ENCODE measurements around the gene HEYL. TPM values are rescaled to one million over a fixed set of nuclear protein-coding genes. Genes with fewer than 3 reads are reported as not detected.

The HEYL gene
- total and polyA plus RNA-seq, 2 of the 8 experiments (the other 6 are each of a cell fraction or from before 2014, with no cell fraction given) = 1.8 to 3.1 TPM

DNA sequence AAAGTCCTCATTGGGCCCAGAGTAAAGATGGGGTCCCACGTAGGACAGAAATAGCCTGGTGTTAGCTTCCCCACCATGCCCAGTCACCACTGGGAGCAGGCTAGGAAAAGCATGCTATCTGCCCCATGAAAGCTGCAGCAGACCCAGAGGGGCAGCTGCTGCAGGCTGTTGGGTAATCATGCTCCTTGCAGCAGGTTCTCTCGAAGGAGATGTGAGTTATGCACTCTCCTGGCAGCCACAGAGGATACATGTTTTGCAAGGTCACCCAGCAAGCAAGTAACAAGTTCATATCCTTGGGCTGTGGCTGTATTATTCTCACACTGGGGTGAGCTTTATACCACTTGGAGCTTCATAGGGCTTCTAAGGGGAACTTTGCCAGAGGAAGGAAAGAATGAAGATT is 9.1 kb upstream of the HEYL start:
- Histone ChIP-seq H2BK5ac (ENCODE audit: low read depth, low read length) (no peak overlapping the region), H2BK20ac (ENCODE audit: low read length) (no peak overlapping the region), H3K4me1 (replicated peaks in 1 of 4; ENCODE audit: control insufficient read depth in 3 of 4, insufficient read depth in 4 of 4, low read length in 3 of 4) (peaks cover 0 to 6% (median 5%) of the 10 kb centered on the region in 4 experiments; a peak in 6 of 7 replicates), H3K23me2 (ENCODE audit: low read depth, low read length) (no peaks in the 10 kb centered on the region), H3K27ac (ENCODE audit: low read depth, low read length) (no peak overlapping the region), H4K91ac (replicated peaks; ENCODE audit: insufficient read length, low read length) (no peak overlapping the region), H3K18ac (ENCODE audit: extremely low read depth, low read length) (no peak overlapping the region), H3K4ac (replicated peaks; ENCODE audit: insufficient read length, low read depth, low read length) (no peak overlapping the region), H2BK120ac (replicated peaks; ENCODE audit: low read depth, low read length) (no peak overlapping the region), H3K36me3 (ENCODE audit: control insufficient read depth in 2 of 4, insufficient read depth in 4 of 4, low read length in 3 of 4) (no peaks in the 10 kb centered on the region), H2BK15ac (ENCODE audit: low read length) (no peak overlapping the region), H3K27me3 (replicated peaks in 1 of 4; ENCODE audit: control insufficient read depth in 3 of 4, extremely low read depth in 1 of 4, insufficient read depth in 3 of 4, low read length in 3 of 4) (peaks cover 0 to 5% (median 1%) of the 10 kb centered on the region in 4 experiments; a peak in 2 of 7 replicates), H3K14ac (ENCODE audit: insufficient read length) (no peak overlapping the region), H3K56ac (replicated peaks; ENCODE audit: insufficient read length, low read depth, low read length) (no peak overlapping the region), H3K9me3 (ENCODE audit: insufficient read depth in 2 of 2, low read depth in 1 of 2, low read length in 1 of 2) (no peaks in the 10 kb centered on the region), H2AK5ac (ENCODE audit: low read depth, low read length) (no peak overlapping the region), H4K20me1 (replicated peaks in 1 of 2; ENCODE audit: control insufficient read depth in 1 of 2, insufficient read depth in 2 of 2, low read length in 2 of 2) (no peaks in the 10 kb centered on the region), H2AFZ (ENCODE audit: low read length) (no peak overlapping the region), H4K8ac (ENCODE audit: extremely low read depth, insufficient read depth, low read length) (no peak overlapping the region), H3K4me3 (ENCODE audit: extremely low read depth in 1 of 4, insufficient read depth in 2 of 4, low read depth in 3 of 4, low read length in 4 of 4) (no peak overlapping the region), H3K79me1 (ENCODE audit: low read depth, low read length) (no peaks in the 10 kb centered on the region), H4K5ac (ENCODE audit: insufficient read length, low read depth, low read length) (no peak overlapping the region), H3K4me2 (ENCODE audit: insufficient read depth in 1 of 2, low read depth in 2 of 2, low read length in 2 of 2) (no peak overlapping the region), H2BK12ac (ENCODE audit: low read depth, low read length) (no peak overlapping the region), H3K9ac (replicated peaks in 1 of 4; ENCODE audit: extremely low read depth in 1 of 4, low read depth in 3 of 4, low read length in 3 of 4) (no peak overlapping the region), H3K79me2 (ENCODE audit: control insufficient read depth in 1 of 2, insufficient read depth in 2 of 2, low read length in 2 of 2) (no peaks in the 10 kb centered on the region), H3K23ac (ENCODE audit: insufficient read length) (no peak overlapping the region)
- FAIRE-seq (no peak), DNase-seq (ENCODE audit: low read depth in 1 of 2, low spot score in 2 of 2) (no peak)
- 62% methylated on average over 2 of the region's 2 CpGs; no CpG with 5 or more reads in 1 of the 2 experiments for WGBS, 2 experiments (ENCODE audit: extremely low coverage in 1 of 2, insufficient coverage in 1 of 2, insufficient read length in 1 of 2, insufficient replicate concordance in 2 of 2, low coverage in 1 of 2, low lambda C conversion rate in 2 of 2, missing lambda C conversion rate in 1 of 2)
- TF ChIP-seq KDM1A (IDR thresholded peaks at IDR 0.05; ENCODE audit: borderline replicate concordance, low read length) = no peak
- no peak for TF ChIP-seq RNF2 (IDR thresholded peaks at IDR 0.05; ENCODE audit: borderline replicate concordance, low read depth, low read length, missing control alignments, poor library complexity, severe bottlenecking)
- no peak for TF ChIP-seq SUZ12 (IDR thresholded peaks at IDR 0.05; ENCODE audit: low read length)
- CTCF ChIA-PET (ENCODE audit: partially characterized antibody) = interaction anchor here (0.8 to 17.8 kb wide), 11 partner anchors 10 to 73 kb away, joined by 4 to 469 read pairs (median 6); partner anchors contain the start of gene HEYL
- POLR2A ChIA-PET (ENCODE audit: partially characterized antibody) = no interaction called here
